GM18909 (cell line): Measurements from ENCODE around the gene TMEM63B.
"Not testable (repeated sequence)": the region's sequence is repeated elsewhere in the genome, so short reads cannot be mapped to it uniquely, and the experiment has no call there.

Experiments used
- ATAC-seq: cut with Tn5 transposase; IDR thresholded peaks from one replicate; pipeline ENCODE4 v1.9.1; 2021; ENCODE audit warnings: mild to moderate bottlenecking; ENCODE audit not compliant: unreplicated experiment, poor library complexity

TMEM63B gene

DNA sequence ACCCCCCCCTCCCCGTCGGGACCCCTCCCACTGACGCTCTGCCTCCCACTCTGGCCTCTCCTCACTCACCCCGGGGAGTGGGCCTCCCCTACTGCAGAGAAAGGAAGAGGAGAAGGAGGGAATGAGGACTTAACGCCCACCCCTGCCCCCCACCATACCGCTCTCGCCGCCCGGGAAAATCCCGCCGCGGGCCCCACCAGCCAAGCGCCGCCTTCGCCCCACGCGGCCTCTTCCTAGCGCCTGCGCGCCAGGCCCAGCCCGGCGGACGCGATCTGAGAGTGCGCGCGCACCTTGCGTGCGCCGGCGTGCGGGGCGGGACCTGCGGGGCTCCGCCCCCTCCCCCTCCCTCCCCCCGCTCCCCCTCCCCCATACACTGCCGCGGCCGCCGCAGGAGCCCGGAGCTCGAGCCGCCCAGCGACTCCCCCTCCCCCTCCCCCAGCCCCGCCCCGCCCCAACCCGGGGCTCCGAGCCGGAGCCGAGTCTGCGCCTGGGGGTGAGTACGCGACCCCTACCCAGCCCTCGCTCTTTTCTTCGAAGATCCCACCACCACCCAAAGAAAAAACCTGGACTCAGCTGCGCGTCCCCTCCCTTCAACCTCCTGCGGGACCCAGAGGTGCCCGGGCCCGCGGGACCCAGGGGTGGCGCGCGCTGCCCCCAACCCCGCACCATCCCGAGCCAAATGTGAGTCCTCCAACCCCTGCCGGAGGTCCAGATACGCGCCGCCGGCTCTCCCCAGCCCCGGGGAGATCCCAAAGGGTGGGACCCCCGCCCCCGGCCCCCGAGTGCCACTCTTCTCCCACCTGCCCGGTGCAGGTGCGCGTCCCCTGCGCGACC, at the start of gene TMEM63B, which contains the start of gene MRPL14:
Gene TMEM63B, plus strand, starts transcription at position 369 of the 834 bp plus-strand sequence. CDS start 7,031 bp downstream, outside the sequence.
Gene MRPL14, minus strand, starts transcription at position 267 of the 834 bp plus-strand sequence. CDS start 10,841 bp downstream, outside the sequence.
- peak; percentile 75 for ATAC-seq

GRCh38 chr6:44078219-44078826, 49.0 kb upstream of the TMEM63B start:
- no peak for ATAC-seq

DNA sequence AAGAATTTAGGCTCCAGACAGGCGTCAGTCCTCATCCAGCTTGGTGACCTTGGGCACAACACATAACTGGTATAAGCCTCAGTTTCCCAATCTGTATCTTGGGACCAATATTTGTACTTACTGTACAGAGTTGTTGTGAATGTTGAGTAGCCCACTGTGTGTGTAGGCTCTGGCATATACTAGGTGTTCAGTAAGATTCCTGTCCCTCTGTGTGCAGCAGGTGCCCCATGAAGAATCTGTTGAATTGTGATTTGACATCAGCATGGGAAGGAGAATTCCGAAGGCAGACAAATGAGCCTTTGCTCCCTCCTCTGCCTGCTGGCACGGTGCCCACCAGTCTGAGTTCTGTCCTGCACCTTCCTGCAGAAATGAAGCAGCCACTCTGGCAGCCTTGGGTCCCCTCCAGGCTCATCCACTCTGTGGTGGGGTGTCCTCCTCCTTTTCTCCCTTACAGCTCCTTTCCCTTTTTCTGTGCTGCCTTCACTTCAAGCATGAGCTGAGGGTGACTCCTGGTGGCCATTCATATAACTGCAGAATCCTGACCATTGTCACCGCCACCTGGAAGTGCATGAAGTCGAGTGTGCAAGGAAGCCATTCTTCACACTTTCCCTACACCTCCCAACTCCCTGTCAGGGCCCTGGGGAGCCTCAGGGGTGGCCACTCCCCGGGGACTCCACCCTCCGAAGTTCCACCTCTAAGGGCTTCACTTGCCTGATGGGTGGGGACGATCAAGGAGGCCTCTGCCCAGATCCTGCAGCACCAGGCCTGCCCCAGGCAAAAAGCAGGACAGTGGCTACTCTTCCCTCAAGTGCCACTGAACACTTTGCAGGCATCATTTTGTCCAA, 48.3 kb upstream of the TMEM63B start:
- peak; percentile 31 for ATAC-seq

- ATAC-seq = no peak
Measured at GRCh38 chr6:44079672-44080071, 47.7 kb upstream of the TMEM63B start.

DNA sequence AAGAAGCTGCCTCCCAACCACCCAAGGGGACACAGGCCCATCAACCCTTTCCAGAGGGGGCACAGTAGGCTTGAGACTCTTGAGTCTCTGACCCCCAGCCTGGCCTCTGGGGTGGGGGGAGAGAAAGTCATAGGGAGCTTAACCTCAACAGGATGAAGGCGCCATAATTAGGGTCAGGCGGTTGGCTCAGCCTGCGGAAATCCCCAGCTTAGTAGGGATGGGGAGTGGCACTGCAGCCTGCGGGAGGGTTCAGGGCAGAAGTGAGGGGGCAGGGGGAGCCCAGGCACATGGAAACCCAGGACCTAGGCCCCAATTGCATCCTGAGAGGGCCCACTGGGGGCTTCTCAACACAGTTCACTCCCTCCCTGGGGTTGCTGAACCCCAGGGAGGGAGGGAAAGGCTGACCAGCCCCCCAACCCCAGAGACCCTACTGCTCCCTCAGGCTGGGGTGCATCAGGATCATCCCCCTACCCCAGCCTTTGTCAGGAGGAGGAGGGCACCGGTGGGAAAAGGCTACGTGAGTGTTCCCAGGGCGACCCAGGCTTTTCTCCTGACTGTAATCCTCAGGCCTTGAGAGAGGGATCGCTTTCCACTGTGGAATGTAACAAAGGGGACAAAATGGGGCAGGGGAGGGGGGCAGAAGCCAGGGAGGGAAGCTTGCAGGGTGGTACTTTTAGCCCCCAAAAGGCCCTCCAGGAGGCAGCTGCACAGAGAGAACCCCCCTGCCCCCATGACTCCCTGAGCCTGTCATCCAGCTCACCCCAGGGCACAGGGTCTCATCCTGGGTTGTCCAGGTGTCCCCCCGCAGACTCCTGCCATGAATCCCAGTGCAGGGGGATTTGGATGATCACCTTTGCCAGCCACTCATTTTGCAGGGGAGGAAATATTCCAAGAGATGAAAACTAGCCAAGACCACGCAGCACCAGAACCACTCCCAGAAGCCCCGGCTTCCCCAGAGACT, 46.5 kb upstream of the TMEM63B start:
- ATAC-seq = no peak

- ATAC-seq = no peak
Measured at GRCh38 chr6:44081753-44082152, 45.6 kb upstream of the TMEM63B start.

DNA sequence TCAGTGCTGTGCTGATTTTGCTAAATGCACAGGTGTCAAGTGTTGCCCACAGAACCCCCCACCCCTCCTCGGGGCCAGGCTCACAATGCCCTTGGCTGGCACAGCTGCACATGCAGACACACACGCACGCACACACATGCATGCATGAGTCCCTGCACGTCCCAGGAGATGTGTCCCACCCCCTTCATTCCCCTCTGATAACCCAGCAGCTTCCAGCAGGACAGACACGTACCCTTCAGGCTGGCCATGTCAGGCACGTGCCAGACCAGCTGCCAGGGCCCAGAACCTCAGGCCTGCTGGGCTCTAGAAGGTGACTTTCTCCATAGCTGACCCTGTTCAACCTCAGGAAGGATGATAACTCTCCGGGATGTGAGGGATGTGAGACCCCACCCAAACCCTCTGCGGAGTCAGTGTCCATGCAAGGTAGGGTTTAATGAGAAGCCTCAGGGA, 44.5 kb upstream of the TMEM63B start:
- no peak for ATAC-seq

DNA sequence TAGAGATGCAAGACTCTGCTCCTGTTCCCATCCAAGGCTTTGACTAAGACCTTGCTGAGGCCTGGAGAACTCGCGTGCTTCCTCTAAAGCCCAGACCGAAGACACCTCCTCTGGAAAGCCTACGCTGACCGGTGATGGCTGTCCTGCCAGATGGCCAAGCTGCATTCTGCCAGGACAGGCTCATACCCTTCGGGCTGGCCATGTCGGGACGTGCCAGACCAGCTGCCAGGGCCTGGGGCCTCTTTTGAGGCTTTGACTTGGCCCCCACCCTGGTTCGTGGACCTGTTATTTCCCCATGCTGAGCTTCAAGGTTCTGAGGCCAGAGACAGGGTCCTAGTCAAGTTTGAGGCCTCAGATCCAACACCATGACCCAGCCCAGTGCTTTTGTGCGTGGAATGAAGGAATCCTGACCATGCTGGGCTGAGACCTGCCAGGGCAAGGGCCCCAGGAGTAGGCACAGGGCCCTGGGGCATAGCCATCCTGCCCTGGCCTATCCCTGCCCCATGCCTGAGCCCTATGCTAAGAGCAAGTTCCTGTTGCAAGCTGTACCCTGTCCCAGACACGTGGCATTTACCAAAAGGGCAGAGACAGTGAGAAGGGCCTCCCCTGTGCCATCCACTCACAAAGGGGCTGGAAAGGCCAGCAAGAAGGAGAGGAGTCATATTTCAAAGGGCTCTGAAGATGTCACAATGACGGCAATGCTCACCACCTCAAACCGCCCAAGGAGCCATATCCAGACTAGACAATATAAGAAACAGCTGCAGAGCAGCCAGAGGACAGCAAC, 42.9 kb upstream of the TMEM63B start:
- ATAC-seq = no peak

DNA sequence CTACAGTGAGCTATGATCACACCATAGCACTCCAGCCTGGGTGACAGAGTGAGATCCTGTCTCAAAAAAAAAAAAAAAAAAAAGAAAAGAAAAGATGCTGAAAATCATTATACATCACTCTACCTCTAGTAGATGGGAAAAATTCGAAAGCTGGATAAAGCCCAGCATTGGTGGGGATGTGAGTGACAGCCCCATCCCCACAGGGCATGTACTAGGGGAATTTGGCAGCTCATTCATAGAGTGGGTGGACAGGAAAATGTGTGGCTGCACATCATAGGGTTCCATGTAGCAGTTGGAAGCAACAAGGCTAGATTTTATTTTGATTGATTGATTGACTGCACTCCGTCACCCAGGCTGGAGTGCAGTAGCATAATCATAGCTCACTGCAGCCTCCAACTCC, 42.1 kb upstream of the TMEM63B start:
- no peak for ATAC-seq

- ATAC-seq = no peak
Measured at GRCh38 chr6:44086931-44087574, 40.3 kb upstream of the TMEM63B start.

DNA sequence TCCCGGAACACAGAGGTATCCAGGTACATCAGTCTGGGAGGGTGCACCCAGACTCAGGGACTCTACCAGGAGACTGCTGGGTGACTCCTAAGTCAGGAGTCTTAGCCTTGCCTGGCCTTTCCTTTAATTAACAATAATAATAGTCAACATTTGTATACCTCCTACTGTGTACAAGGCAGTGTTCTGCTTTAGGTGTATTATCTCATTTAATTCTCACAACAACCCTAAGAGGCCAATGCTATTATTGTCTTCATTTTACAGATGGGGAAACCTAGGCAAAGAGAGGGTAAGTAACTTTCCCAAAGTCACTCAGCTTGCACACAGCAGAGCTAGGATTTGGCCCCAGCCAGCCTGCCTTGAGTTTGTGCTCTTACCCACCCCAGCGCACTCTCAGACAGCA, 39.7 kb upstream of the TMEM63B start:
- ATAC-seq = no peak

- ATAC-seq = no peak
Measured at GRCh38 chr6:44088827-44089590, 38.3 kb upstream of the TMEM63B start.

GRCh38 chr6:44090465-44090864, 36.9 kb upstream of the TMEM63B start:
- no peak for ATAC-seq

DNA sequence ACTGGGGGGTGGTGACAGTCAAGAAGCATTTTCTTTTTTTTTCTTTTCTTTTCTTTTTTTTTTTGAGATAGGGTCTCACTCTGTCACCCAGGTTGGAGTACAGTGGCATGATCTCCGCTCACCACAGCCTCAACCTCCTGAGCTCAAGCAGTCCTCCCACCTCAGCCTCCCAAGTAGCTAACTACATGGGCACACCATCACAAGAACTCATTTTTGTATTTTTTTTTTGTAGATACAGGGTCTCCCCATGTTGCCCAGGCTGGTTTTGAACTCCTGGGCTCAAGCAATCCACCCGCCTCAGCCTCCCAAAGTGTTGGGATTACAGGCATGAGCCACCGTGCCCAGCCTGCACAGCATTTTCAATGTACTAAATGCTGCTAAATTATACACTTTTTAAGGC, 36.0 kb upstream of the TMEM63B start:
- not testable (repeated sequence) for ATAC-seq

DNA sequence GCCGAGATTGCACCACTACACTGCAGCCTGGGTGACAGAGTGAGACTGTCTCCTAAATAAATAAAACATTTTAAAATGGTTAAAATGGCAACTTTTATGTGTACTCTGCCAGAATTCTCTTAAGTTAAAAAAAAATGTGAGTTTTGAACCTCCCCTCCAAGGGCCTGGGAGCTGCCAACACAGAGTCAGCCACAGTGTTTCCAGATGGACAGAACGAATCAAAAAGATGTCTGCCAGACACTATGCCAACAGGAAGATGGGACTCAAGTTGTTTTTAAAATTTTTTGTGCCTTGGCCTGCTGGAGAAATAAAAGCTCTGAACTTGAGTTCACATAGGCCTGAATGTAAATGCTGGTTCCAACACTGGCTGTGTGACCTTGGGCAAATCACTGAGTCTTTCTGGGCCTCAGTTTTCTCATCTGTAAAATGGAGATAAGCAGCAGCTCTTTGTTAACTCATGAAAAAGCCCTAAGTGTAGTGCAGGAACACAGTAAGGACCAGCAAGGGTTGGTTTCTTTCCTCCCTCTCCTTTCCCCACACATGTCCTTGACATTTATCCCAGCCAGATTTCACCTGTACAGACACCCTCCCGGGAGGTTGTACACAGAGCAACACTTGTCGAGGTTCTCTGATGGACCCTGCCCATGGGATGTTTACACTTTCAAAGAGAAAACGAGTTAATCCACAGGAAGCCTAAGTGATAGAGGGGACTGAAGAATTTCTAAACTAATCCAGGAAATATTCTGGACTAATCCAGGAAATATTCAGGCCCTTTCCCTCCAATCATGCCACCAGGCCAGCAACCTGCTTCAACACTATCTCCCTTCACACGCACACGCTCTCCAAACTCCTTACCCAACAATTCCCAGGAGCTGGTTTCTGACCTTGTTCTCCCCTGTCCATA, 35.1 kb upstream of the TMEM63B start:
- no peak for ATAC-seq

DNA sequence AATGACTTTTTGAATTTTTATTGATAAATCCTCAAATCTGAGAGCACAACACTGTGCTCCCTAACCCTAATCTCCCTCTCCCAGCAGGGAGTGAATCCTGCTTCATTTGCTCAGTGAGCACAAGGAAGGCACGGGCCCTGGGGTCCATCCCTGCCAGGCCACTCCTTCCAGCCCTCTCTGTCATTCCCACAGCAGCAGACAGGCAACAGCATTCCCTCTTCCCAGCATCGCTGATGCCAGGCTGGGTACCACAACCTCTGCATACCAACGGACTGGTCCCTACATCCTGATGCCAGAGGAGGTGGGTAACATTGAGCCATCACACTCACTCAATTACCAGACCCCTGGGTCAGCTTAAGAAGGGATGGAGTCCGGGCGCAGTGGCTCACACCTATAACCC, 34.3 kb upstream of the TMEM63B start:
- no peak for ATAC-seq
